ENCODE measurements around the gene PAGE1.
"Not testable (repeated sequence)": the region's sequence is repeated elsewhere in the genome, so short reads cannot be mapped to it uniquely, and the experiment has no call there.

PAGE1 gene
- 0 reads per million in 9 experiments for total RNA-seq

- ATAC-seq (replicated peaks) (no peak), DNase-seq (no peak)
- peaks cover 8 to 12% of the 10 kb centered on the region in 2 donors for H3K27me3 Mint-ChIP-seq
- H3K4me1 Mint-ChIP-seq (ENCODE audit: low read depth in 2 of 2) = no peaks in the 10 kb centered on the region
- H3K27ac Mint-ChIP-seq = no peak within 1 kb of the TSS
- H3K4me3 Mint-ChIP-seq = no peak within 1 kb of the TSS
- H3K36me3 Mint-ChIP-seq (ENCODE audit: insufficient read depth) = no peaks in the 10 kb centered on the region
- no peaks in the 10 kb centered on the region for H3K9me3 Mint-ChIP-seq
Observed at GRCh38 chrX:49695276-49696180, at the start of gene PAGE1. Gene PAGE1 (minus strand): TSS chrX:49695984. CDS start chrX:49694770, 1,214 bp downstream.

GRCh38 chrX:49741501-49741900, 45.7 kb upstream of the PAGE1 start:
- not testable (repeated sequence) for H3K27ac Mint-ChIP-seq; H3K9me3 Mint-ChIP-seq; H3K36me3 Mint-ChIP-seq (ENCODE audit: insufficient read depth); H3K4me3 Mint-ChIP-seq; H3K4me1 Mint-ChIP-seq (ENCODE audit: low read depth in 2 of 2); DNase-seq; ATAC-seq (replicated peaks)
- H3K27me3 Mint-ChIP-seq = peaks cover 10 to 17% of the 10 kb centered on the region in 2 donors

- Mint-ChIP-seq H3K9me3 (no peaks in the 10 kb centered on the region), H3K4me1 (ENCODE audit: low read depth in 2 of 2) (peaks cover 0 to 2% of the 10 kb centered on the region in 2 donors), H3K36me3 (ENCODE audit: insufficient read depth) (no peaks in the 10 kb centered on the region), H3K27ac (no peak overlapping the region), H3K27me3 (no peaks in the 10 kb centered on the region), H3K4me3 (no peak overlapping the region)
- no peak for ATAC-seq (replicated peaks)
- DNase-seq = no peak
Observed at GRCh38 chrX:49727847-49728246, 32.1 kb upstream of the PAGE1 start.

- H3K4me3 Mint-ChIP-seq = no peak overlapping the region
- ATAC-seq (replicated peaks) (no peak), DNase-seq (no peak)
- H3K4me1 Mint-ChIP-seq (ENCODE audit: low read depth in 2 of 2) = peaks cover 0 to 2% of the 10 kb centered on the region in 2 donors
- H3K27me3 Mint-ChIP-seq = no peaks in the 10 kb centered on the region
- H3K27ac Mint-ChIP-seq = no peak overlapping the region
- H3K9me3 Mint-ChIP-seq = no peaks in the 10 kb centered on the region
- H3K36me3 Mint-ChIP-seq (ENCODE audit: insufficient read depth) = no peaks in the 10 kb centered on the region
Observed at GRCh38 chrX:49726966-49727365, 31.2 kb upstream of the PAGE1 start.

- Mint-ChIP-seq H3K4me3 (no peak overlapping the region), H3K36me3 (ENCODE audit: insufficient read depth) (no peaks in the 10 kb centered on the region), H3K9me3 (no peaks in the 10 kb centered on the region), H3K27me3 (no peaks in the 10 kb centered on the region), H3K4me1 (ENCODE audit: low read depth in 2 of 2) (peaks cover 0 to 2% of the 10 kb centered on the region in 2 donors), H3K27ac (no peak overlapping the region)
- ATAC-seq (replicated peaks) = no peak
- DNase-seq = no peak
Observed at GRCh38 chrX:49725923-49726904, 30.4 kb upstream of the PAGE1 start.

GRCh38 chrX:49725401-49725800, 29.6 kb upstream of the PAGE1 start:
- Mint-ChIP-seq H3K9me3 (no peaks in the 10 kb centered on the region), H3K36me3 (ENCODE audit: insufficient read depth) (no peaks in the 10 kb centered on the region), H3K27ac (no peak overlapping the region), H3K4me1 (ENCODE audit: low read depth in 2 of 2) (peaks cover 0 to 2% of the 10 kb centered on the region in 2 donors), H3K4me3 (no peak overlapping the region), H3K27me3 (no peaks in the 10 kb centered on the region)
- ATAC-seq (replicated peaks) (no peak), DNase-seq (no peak)

GRCh38 chrX:49720106-49720505, 24.3 kb upstream of the PAGE1 start:
- H3K27me3 Mint-ChIP-seq; H3K9me3 Mint-ChIP-seq; H3K4me1 Mint-ChIP-seq (ENCODE audit: low read depth in 2 of 2); H3K36me3 Mint-ChIP-seq (ENCODE audit: insufficient read depth); ATAC-seq (replicated peaks); H3K27ac Mint-ChIP-seq; H3K4me3 Mint-ChIP-seq; DNase-seq: not testable (repeated sequence)

- no peak overlapping the region for H3K27ac Mint-ChIP-seq
- H3K9me3 Mint-ChIP-seq = no peaks in the 10 kb centered on the region
- H3K4me1 Mint-ChIP-seq (ENCODE audit: low read depth in 2 of 2) = no peaks in the 10 kb centered on the region
- DNase-seq (no peak), ATAC-seq (replicated peaks) (no peak)
- peaks cover 10 to 17% of the 10 kb centered on the region in 2 donors for H3K27me3 Mint-ChIP-seq
- no peaks in the 10 kb centered on the region for H3K36me3 Mint-ChIP-seq (ENCODE audit: insufficient read depth)
- H3K4me3 Mint-ChIP-seq = no peak overlapping the region
Observed at GRCh38 chrX:49712577-49712976, 16.8 kb upstream of the PAGE1 start.

- no peak for ATAC-seq (replicated peaks)
- Mint-ChIP-seq H3K4me3 (no peak overlapping the region), H3K36me3 (ENCODE audit: insufficient read depth) (no peaks in the 10 kb centered on the region), H3K27me3 (peaks cover 18 to 28% of the 10 kb centered on the region in 2 donors), H3K4me1 (ENCODE audit: low read depth in 2 of 2) (peaks cover 0 to 1% of the 10 kb centered on the region in 2 donors), H3K27ac (no peak overlapping the region), H3K9me3 (no peaks in the 10 kb centered on the region)
- no peak for DNase-seq
Observed at GRCh38 chrX:49710744-49711319, 15.0 kb upstream of the PAGE1 start.

GRCh38 chrX:49704691-49705404, 9.1 kb upstream of the PAGE1 start:
- Mint-ChIP-seq H3K4me1 (ENCODE audit: low read depth in 2 of 2) (peaks cover 0 to 1% of the 10 kb centered on the region in 2 donors), H3K9me3 (no peaks in the 10 kb centered on the region), H3K27me3 (peaks cover 9 to 14% of the 10 kb centered on the region in 2 donors), H3K4me3 (no peak overlapping the region), H3K36me3 (ENCODE audit: insufficient read depth) (no peaks in the 10 kb centered on the region), H3K27ac (no peak overlapping the region)
- no peak for DNase-seq
- ATAC-seq (replicated peaks) = no peak

- H3K4me3 Mint-ChIP-seq = no peak overlapping the region
- no peak overlapping the region for H3K27ac Mint-ChIP-seq
- no peaks in the 10 kb centered on the region for H3K36me3 Mint-ChIP-seq (ENCODE audit: insufficient read depth)
- peaks cover 9 to 14% of the 10 kb centered on the region in 2 donors for H3K27me3 Mint-ChIP-seq
- no peak for DNase-seq
- H3K9me3 Mint-ChIP-seq = no peaks in the 10 kb centered on the region
- peaks cover 0 to 1% of the 10 kb centered on the region in 2 donors for H3K4me1 Mint-ChIP-seq (ENCODE audit: low read depth in 2 of 2)
- no peak for ATAC-seq (replicated peaks)
Observed at GRCh38 chrX:49701933-49702332, 6.1 kb upstream of the PAGE1 start.

- no peaks in the 10 kb centered on the region for H3K9me3 Mint-ChIP-seq
- H3K36me3 Mint-ChIP-seq (ENCODE audit: insufficient read depth) = no peaks in the 10 kb centered on the region
- no peak overlapping the region for H3K4me3 Mint-ChIP-seq
- peaks cover 4 to 10% of the 10 kb centered on the region in 2 donors for H3K27me3 Mint-ChIP-seq
- no peak overlapping the region for H3K27ac Mint-ChIP-seq
- ATAC-seq (replicated peaks) = no peak
- no peak for DNase-seq
- no peaks in the 10 kb centered on the region for H3K4me1 Mint-ChIP-seq (ENCODE audit: low read depth in 2 of 2)
Observed at GRCh38 chrX:49701323-49701722, 5.5 kb upstream of the PAGE1 start.

Measured in effector memory CD8-positive, alpha-beta T cell (primary cell).